Fibroblast of lung (primary cell): ENCODE measurements around the gene HIGD2B. TPM values are rescaled to one million over a fixed set of nuclear protein-coding genes. Genes with fewer than 3 reads are reported as not detected.
"Not testable (repeated sequence)": the region's sequence is repeated elsewhere in the genome, so short reads cannot be mapped to it uniquely, and the experiment has no call there.

Experiments
- DNase-seq, 2 donors: peaks; one replicate each; pipeline versions ENCODE4 v3.0.0 to v3.0.0-alpha.2; 2010; ENCODE audit warnings: low read depth in 2 of 2
- H2AFZ ChIP-seq: 2 replicates; pipeline ENCODE4 v1.5.1; 2012; ENCODE audit warnings: low read length, control low read depth, inconsistent platforms
- H3K27ac ChIP-seq: 2 replicates; pipeline ENCODE4 v1.5.1; 2011; ENCODE audit warnings: low read length, control low read depth; ENCODE audit not compliant: insufficient read depth
- H3K27me3 ChIP-seq: 2 replicates; pipeline ENCODE4 v1.5.1; 2011; ENCODE audit warnings: mild to moderate bottlenecking, low read length; ENCODE audit not compliant: control insufficient read depth, insufficient read depth
- H3K36me3 ChIP-seq: 2 replicates; pipeline ENCODE4 v1.5.1; 2011; ENCODE audit warnings: low read length; ENCODE audit not compliant: control insufficient read depth, insufficient read depth
- H3K4me1 ChIP-seq: 2 replicates; pipeline ENCODE4 v1.5.1; 2011; ENCODE audit warnings: low read length; ENCODE audit not compliant: control insufficient read depth, insufficient read depth; ENCODE audit errors: extremely low read depth
- H3K4me2 ChIP-seq: 2 replicates; pipeline ENCODE4 v1.5.1; 2011; ENCODE audit warnings: low read length, control low read depth; ENCODE audit not compliant: insufficient read depth; ENCODE audit errors: extremely low read depth
- H3K4me3 ChIP-seq, 4 experiments: fragments of 200-600 bp in 1 of 4; sonication (generic) in 1 of 4; replicated peaks in 1 of 4; 2 replicates each; pipeline ENCODE4 v1.5.1; 2011 to 2016; ENCODE audit warnings: low read length in 4 of 4, low read depth in 3 of 4, mild to moderate bottlenecking in 3 of 4, control low read depth in 2 of 4, inconsistent platforms in 1 of 4, mixed read lengths in 1 of 4; ENCODE audit not compliant: insufficient read depth in 1 of 4; ENCODE audit errors: control extremely low read depth in 1 of 4
- H3K79me2 ChIP-seq: 2 replicates; pipeline ENCODE4 v1.5.1; 2012; ENCODE audit warnings: mild to moderate bottlenecking, low read length, inconsistent platforms; ENCODE audit not compliant: control insufficient read depth, insufficient read depth
- H3K9ac ChIP-seq: 2 replicates; pipeline ENCODE4 v1.5.1; 2011; ENCODE audit warnings: mild to moderate bottlenecking, low read length, control low read depth; ENCODE audit not compliant: insufficient read depth
- H3K9me3 ChIP-seq: 2 replicates; pipeline ENCODE4 v1.5.1; 2012; ENCODE audit warnings: low read depth, low read length; ENCODE audit not compliant: control insufficient read depth, insufficient read depth
- H4K20me1 ChIP-seq: 2 replicates; pipeline ENCODE4 v1.5.1; 2011; ENCODE audit warnings: low read length; ENCODE audit not compliant: control insufficient read depth, insufficient read depth; ENCODE audit errors: extremely low read depth
- CTCF ChIP-seq, 2 donors: IDR thresholded peaks in 1 of 2; conservative IDR thresholded peaks in 1 of 2; 1 replicate in 1 of 2; 2 replicates in 1 of 2; pipeline ENCODE4 v1.5.1; 2011 to 2012; ENCODE audit warnings: low read length in 2 of 2, control low read depth in 1 of 2, inconsistent platforms in 1 of 2, low read depth in 1 of 2, mild to moderate bottlenecking in 1 of 2
- EZH2 ChIP-seq: IDR thresholded peaks from 2 replicates; pipeline ENCODE4 v1.5.1; 2012; ENCODE audit warnings: low read length, control low read depth, mild to moderate bottlenecking; ENCODE audit errors: missing control alignments
- polyA plus RNA-seq, 2 donors: library from polyadenylated mRNA; depleted of rRNA in 1 of 2; stranded (reverse) in 1 of 2; unstranded in 1 of 2; fragments of >200 nt; gene quantifications; 2 replicates each; pipeline ENCODE4 v1.2.1, GENCODE V29; 2011 to 2012; ENCODE audit warnings: missing spikeins in 1 of 2
- total RNA-seq: library from RNA; depleted of rRNA; stranded (reverse); fragments of >200 nt; gene quantifications from 2 replicates; pipeline ENCODE4 v1.2.1, GENCODE V29; 2014

Gene HIGD2B
- total and polyA plus RNA-seq, 2 donors (not counting 1 experiment from before 2014, with no cell fraction given) = not detected

- H3K9me3 ChIP-seq = no peaks in the 10 kb centered on the region
- H3K9ac ChIP-seq = no peak overlapping the region
- H3K27me3 ChIP-seq = no peaks in the 10 kb centered on the region
- no peaks in the 10 kb centered on the region for H4K20me1 ChIP-seq
- peaks cover 2% of the 10 kb centered on the region for H3K4me1 ChIP-seq
- H3K36me3 ChIP-seq = no peaks in the 10 kb centered on the region
- no peak for TF ChIP-seq EZH2
- DNase-seq = no peak
- no peak overlapping the region for H3K4me3 ChIP-seq
- no peak overlapping the region for H3K27ac ChIP-seq
- no peaks in the 10 kb centered on the region for H3K79me2 ChIP-seq
- no peak overlapping the region for H2AFZ ChIP-seq
- H3K4me2 ChIP-seq = no peak overlapping the region
These were observed 41.2 kb upstream of the HIGD2B start for GRCh38 chr15:72727154-72727553.

- H3K9me3 ChIP-seq, H3K9ac ChIP-seq, H3K27ac ChIP-seq, H3K4me1 ChIP-seq, DNase-seq, H2AFZ ChIP-seq, H3K36me3 ChIP-seq, H3K4me2 ChIP-seq, H4K20me1 ChIP-seq, H3K27me3 ChIP-seq, H3K79me2 ChIP-seq, H3K4me3 ChIP-seq: not testable (repeated sequence)
These were observed 39.9 kb upstream of the HIGD2B start for GRCh38 chr15:72725851-72726250.

GRCh38 chr15:72725446-72725845, 39.5 kb upstream of the HIGD2B start:
- no peak for DNase-seq
- no peak overlapping the region for H2AFZ ChIP-seq

More at GRCh38 chr15:72725446-72725845, 39.5 kb upstream of the HIGD2B start:
- TF ChIP-seq EZH2 (no peak), CTCF (conservative IDR thresholded peaks at IDR 0.05 in 1 of 2, IDR thresholded peaks at IDR 0.05 in 1 of 2; ENCODE audit: low read depth in 1 of 2, low read length in 2 of 2) (no peak)
- no peaks in the 10 kb centered on the region for H3K79me2 ChIP-seq
- H3K9ac ChIP-seq = no peak overlapping the region
- no peaks in the 10 kb centered on the region for H3K27me3 ChIP-seq
- H3K4me3 ChIP-seq = no peak overlapping the region
- no peak overlapping the region for H3K4me2 ChIP-seq
- no peaks in the 10 kb centered on the region for H4K20me1 ChIP-seq
- H3K36me3 ChIP-seq = no peaks in the 10 kb centered on the region
- H3K27ac ChIP-seq = no peak overlapping the region
- no peaks in the 10 kb centered on the region for H3K9me3 ChIP-seq
- peaks cover 2% of the 10 kb centered on the region for H3K4me1 ChIP-seq
